Glutamatergic neuron (in vitro differentiated cells): ENCODE data around the gene TBC1D9. TPM values are rescaled to one million over a fixed set of nuclear protein-coding genes. Genes with fewer than 3 reads are reported as not detected.

Experiments used
- DNase-seq: peaks from one replicate; pipeline ENCODE4 v3.0.0; 2022
- H3K27ac Mint-ChIP-seq: one replicate; pipeline ENCODE4 v1.8.0; 2020; ENCODE audit warnings: mild to moderate bottlenecking, mixed read lengths, inconsistent platforms; ENCODE audit not compliant: unreplicated experiment
- H3K27me3 Mint-ChIP-seq: one replicate; pipeline ENCODE4 v1.8.0; 2020; ENCODE audit warnings: mild to moderate bottlenecking, moderate library complexity, mixed read lengths, inconsistent platforms; ENCODE audit not compliant: unreplicated experiment
- H3K36me3 Mint-ChIP-seq: one replicate; pipeline ENCODE4 v1.8.0; 2020; ENCODE audit warnings: mild to moderate bottlenecking, mixed read lengths, inconsistent platforms; ENCODE audit not compliant: unreplicated experiment
- H3K4me1 Mint-ChIP-seq: one replicate; pipeline ENCODE4 v1.8.0; 2020; ENCODE audit warnings: mild to moderate bottlenecking, low read depth, mixed read lengths, inconsistent platforms; ENCODE audit not compliant: unreplicated experiment
- H3K4me3 Mint-ChIP-seq: one replicate; pipeline ENCODE4 v1.8.0; 2020; ENCODE audit warnings: mild to moderate bottlenecking, mixed read lengths, inconsistent platforms; ENCODE audit not compliant: unreplicated experiment
- H3K9me3 Mint-ChIP-seq: one replicate; pipeline ENCODE4 v1.8.0; 2020; ENCODE audit warnings: mild to moderate bottlenecking, moderate library complexity, mixed read lengths, inconsistent platforms; ENCODE audit not compliant: unreplicated experiment
- CTCF ChIP-seq: fragments of 200-600 bp; sonication (generic); IDR thresholded peaks from one replicate; pipeline ENCODE4 v1.5.0; 2021; ENCODE audit not compliant: partially characterized antibody, unreplicated experiment
- total RNA-seq: library from RNA; stranded (reverse); fragmentation: NEBNext Ultra II Directional; extraction: Animal tissue kit (Norgen Biotek cat#: 25700); gene quantifications from one replicate; pipeline ENCODE4 v1.2.1, GENCODE V29; 2021; ENCODE audit not compliant: unreplicated experiment

Gene TBC1D9
- total RNA-seq, 1 donor from 2014 or later, result 47.8 TPM

DNA sequence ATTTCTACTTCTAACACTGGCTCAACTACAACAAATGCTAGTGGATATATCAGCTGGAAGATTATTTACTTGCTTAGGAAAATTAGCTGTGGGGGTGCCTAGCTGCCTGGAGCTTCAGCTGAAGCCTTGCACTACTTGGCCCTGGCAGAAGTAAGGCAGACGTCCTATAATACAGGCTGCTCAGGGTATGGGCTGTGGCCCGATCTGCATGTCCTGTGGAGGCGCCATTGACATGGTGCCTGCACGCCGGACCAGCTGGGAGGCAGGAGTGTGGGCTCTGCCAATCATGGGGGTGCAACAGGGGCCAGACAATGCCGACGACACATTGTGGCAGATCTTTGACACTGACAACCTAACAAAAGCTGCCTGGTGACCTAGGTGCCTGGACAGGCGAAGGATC is 155.8 kb downstream of the TBC1D9 start:
- H3K27ac Mint-ChIP-seq, result no peak overlapping the region
- H3K9me3 Mint-ChIP-seq, result no peaks in the 10 kb centered on the region
- H3K27me3 Mint-ChIP-seq, result peaks cover 2% of the 10 kb centered on the region
- no peak for TF ChIP-seq CTCF
- peaks cover 4% of the 10 kb centered on the region for H3K36me3 Mint-ChIP-seq
- no peak overlapping the region for H3K4me3 Mint-ChIP-seq
- DNase-seq, result no peak
- H3K4me1 Mint-ChIP-seq, result peaks cover 17% of the 10 kb centered on the region

DNA sequence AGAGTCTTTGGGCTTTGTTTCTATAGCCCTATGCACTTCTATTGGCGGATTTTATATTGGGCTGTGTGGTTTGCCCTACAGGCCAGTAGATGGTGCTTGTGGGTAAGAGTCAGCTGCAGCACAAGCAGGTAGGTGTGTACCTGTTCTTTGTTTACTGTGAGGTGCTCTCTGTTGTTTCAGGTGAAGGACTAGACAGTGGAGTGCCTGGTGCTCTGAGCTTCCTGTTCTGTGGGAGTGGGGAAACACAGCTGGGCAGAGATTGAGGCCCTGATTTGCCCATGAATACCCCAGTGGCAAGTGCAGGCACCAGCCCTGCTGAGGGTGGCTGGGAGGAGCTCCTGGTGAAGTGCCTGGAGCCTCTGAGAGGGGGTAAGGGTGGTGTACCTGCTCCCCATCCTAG is 161.1 kb downstream of the TBC1D9 start:
- no peak overlapping the region for H3K4me3 Mint-ChIP-seq
- DNase-seq, result no peak
- no peak for TF ChIP-seq CTCF
- no peaks in the 10 kb centered on the region for H3K9me3 Mint-ChIP-seq
- H3K27ac Mint-ChIP-seq, result no peak overlapping the region
- no peaks in the 10 kb centered on the region for H3K4me1 Mint-ChIP-seq
- H3K27me3 Mint-ChIP-seq, result no peaks in the 10 kb centered on the region
- no peaks in the 10 kb centered on the region for H3K36me3 Mint-ChIP-seq

DNA sequence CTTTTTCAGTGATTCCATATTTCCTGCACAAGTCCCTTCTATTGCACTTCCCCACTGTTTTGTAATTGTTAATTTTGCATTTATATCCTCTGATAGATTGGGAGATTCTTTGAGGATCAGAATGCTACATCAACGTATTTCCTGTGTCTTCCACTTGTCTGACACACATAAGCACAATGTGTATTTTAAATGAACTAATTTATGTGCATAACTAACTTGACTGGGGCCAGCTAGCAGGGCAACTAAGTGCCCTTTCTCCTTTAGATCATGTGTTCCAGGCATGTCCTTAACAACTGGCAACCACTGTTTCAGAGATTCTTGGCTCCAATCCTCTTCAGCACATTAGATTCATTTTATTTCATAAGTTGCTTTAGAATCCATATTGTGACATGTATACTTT is 171.7 kb downstream of the TBC1D9 start:
- TF ChIP-seq CTCF, result no peak
- Mint-ChIP-seq H3K4me3 (no peak overlapping the region), H3K9me3 (peaks cover 2% of the 10 kb centered on the region), H3K4me1 (no peaks in the 10 kb centered on the region), H3K36me3 (no peaks in the 10 kb centered on the region), H3K27ac (no peak overlapping the region), H3K27me3 (no peaks in the 10 kb centered on the region)
- DNase-seq, result no peak

DNA sequence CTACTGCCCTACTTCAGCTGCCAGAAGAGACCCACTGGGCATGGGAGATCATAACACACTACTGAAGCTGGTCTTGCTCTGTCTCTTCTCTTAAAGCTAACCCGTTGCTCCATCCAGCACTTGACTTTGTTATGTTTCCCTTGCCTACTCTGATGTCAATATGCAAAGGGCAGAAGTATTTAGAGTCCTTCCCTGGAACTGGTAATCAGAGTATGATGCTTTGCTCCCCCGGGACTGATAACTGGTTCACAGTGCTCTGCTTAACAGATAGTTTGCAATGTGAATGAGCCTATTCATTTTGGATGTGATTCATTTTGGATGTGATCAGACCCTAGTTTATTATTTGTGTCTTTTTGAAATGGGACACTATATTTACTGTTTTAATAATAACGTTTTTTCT is 175.1 kb downstream of the TBC1D9 start:
- no peak overlapping the region for H3K4me3 Mint-ChIP-seq
- H3K9me3 Mint-ChIP-seq, result peaks cover 2% of the 10 kb centered on the region
- H3K36me3 Mint-ChIP-seq, result no peaks in the 10 kb centered on the region
- no peak overlapping the region for H3K27ac Mint-ChIP-seq
- TF ChIP-seq CTCF, result no peak
- H3K4me1 Mint-ChIP-seq, result no peaks in the 10 kb centered on the region
- no peak for DNase-seq
- no peaks in the 10 kb centered on the region for H3K27me3 Mint-ChIP-seq

GRCh38 chr4:140579278-140579677 is 176.9 kb downstream of the TBC1D9 start:
- no peaks in the 10 kb centered on the region for H3K36me3 Mint-ChIP-seq
- no peak for DNase-seq
- no peak for TF ChIP-seq CTCF
- peaks cover 2% of the 10 kb centered on the region for H3K27me3 Mint-ChIP-seq
- no peak overlapping the region for H3K27ac Mint-ChIP-seq
- H3K4me1 Mint-ChIP-seq, result no peaks in the 10 kb centered on the region
- H3K4me3 Mint-ChIP-seq, result no peak overlapping the region
- H3K9me3 Mint-ChIP-seq, result peaks cover 2% of the 10 kb centered on the region
